Endothelial cell of umbilical vein (primary cell): ENCODE data around the gene CHCHD3.

Experiments used
- CTCF ChIP-seq, 2 donors: IDR thresholded peaks; 1 replicate in 1 of 2; 2 replicates in 1 of 2; pipeline ENCODE4 v1.5.1; 2011; ENCODE audit warnings: low read length in 2 of 2, mild to moderate bottlenecking in 2 of 2, moderate library complexity in 2 of 2, control low read depth in 1 of 2, inconsistent platforms in 1 of 2, low read depth in 1 of 2; ENCODE audit not compliant: insufficient read depth in 1 of 2; ENCODE audit errors: extremely low read depth in 1 of 2
- EZH2 ChIP-seq: IDR thresholded peaks from 2 replicates; pipeline ENCODE4 v1.6.1; 2012; ENCODE audit warnings: borderline replicate concordance, low read depth, mild to moderate bottlenecking, moderate library complexity, low read length, inconsistent platforms; ENCODE audit not compliant: severe bottlenecking
- FOS ChIP-seq: IDR thresholded peaks from 2 replicates; pipeline ENCODE4 v1.6.1; 2011; ENCODE audit warnings: mild to moderate bottlenecking, low read length, moderate library complexity, borderline replicate concordance; ENCODE audit not compliant: insufficient read depth
- GATA2 ChIP-seq: IDR thresholded peaks from 2 replicates; pipeline ENCODE4 v1.7.0; 2011; ENCODE audit warnings: low read depth, mild to moderate bottlenecking, moderate library complexity, mixed read lengths, low read length; ENCODE audit not compliant: insufficient read length, insufficient read depth
- JUN ChIP-seq: IDR thresholded peaks from 2 replicates; pipeline ENCODE4 v1.6.1; 2011; ENCODE audit warnings: borderline replicate concordance, low read depth; ENCODE audit not compliant: insufficient read length, insufficient read depth
- MAX ChIP-seq: IDR thresholded peaks from 2 replicates; pipeline ENCODE4 v1.6.1; 2011; ENCODE audit not compliant: insufficient read depth, insufficient read length
- POLR2A ChIP-seq: IDR thresholded peaks from 2 replicates; pipeline ENCODE4 v1.6.1; 2012; ENCODE audit warnings: low read depth, mild to moderate bottlenecking, control low read depth, low read length
- POLR2AphosphoS5 ChIP-seq: IDR thresholded peaks from 2 replicates; pipeline ENCODE4 v1.6.1; 2012; ENCODE audit warnings: low read depth, mild to moderate bottlenecking, control low read depth, low read length, moderate library complexity; ENCODE audit not compliant: insufficient read depth

GRCh38 chr7:132879579-132879978 is 202.3 kb downstream of the CHCHD3 start:
- no peak for TF ChIP-seq CTCF (IDR thresholded peaks at IDR 0.05; ENCODE audit: extremely low read depth in 1 of 2, insufficient read depth in 1 of 2, low read depth in 1 of 2, low read length in 2 of 2)
- TF ChIP-seq GATA2: no peak
- TF ChIP-seq POLR2A: no peak
- no peak for TF ChIP-seq POLR2AphosphoS5
- no peak for TF ChIP-seq EZH2
- no peak for TF ChIP-seq MAX
- TF ChIP-seq FOS: no peak
- TF ChIP-seq JUN: no peak
